Fibroblast of skin of back (primary cell): Measurements from ENCODE around the gene DDX23.
"Not testable (repeated sequence)": the region's sequence is repeated elsewhere in the genome, so short reads cannot be mapped to it uniquely, and the experiment has no call there.

ENCODE experiments used
- DNase-seq: peaks from one replicate; pipeline ENCODE4 v3.0.0-alpha.2; 2013

The DDX23 gene

GRCh38 chr12:48862760-48863159 is 10.8 kb upstream of the DDX23 start:
- no peak for DNase-seq

DNA sequence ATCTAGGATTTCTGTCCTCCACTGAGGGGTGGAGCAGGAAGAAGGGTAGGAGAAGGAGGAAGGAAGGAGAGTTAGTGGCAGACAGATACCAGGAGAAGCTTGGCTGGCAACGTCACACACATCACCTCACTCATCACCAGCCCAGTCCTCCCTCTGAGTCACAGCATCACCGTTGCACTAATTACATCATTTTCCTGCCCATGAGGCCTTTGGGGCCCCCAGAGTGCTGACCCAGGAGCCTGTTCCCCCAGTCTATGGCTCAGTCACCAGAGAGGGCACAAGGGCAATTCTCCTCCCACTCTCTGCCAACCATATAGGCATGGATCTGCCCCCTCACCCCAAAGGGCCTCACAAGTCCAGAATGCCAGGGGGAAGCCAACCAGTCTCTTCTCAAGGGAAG is 9.1 kb upstream of the DDX23 start:
- DNase-seq, result no peak

- not testable (repeated sequence) for DNase-seq
These were observed 8.3 kb upstream of the DDX23 start for GRCh38 chr12:48860236-48860635.

DNA sequence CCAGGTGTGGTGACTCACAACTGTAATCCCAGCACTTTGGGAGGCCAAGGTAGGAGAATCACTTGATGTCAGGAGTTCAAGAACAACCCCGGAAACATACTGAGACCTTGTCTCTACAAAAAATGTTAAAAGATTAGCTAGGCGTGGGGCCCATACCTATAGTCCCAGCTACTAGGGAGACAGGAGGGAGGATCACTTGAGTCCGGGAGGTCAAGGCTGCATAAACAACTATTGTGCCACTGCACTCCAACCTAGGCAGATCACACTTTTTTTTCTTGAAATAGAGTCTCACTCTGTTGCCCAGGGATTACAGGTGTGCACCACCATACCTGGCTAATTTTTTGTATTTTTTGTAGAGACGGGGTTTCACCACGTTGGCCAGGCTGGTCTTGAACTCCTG is 7.6 kb upstream of the DDX23 start:
- DNase-seq, result no peak

DNA sequence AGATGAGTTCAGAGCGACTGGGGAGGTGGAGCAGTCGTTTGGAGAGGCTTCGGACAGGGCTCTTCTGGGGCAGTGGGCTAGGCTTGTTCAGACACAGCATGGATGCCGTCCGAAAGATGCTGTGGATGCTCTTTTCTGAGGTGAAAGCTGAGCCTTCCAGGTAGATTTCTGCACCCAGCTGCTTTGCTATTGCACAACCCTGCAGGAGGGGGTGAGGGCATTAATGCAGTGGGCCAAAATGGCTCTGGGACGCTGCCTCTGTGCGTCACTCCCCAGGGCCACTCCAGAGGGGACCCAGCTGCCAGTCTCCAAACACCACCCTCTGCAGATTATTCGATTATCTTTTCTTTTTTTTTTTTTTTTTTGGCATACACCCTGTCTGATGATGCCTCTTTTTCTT is 6.1 kb upstream of the DDX23 start:
- no peak for DNase-seq

- DNase-seq, result no peak
These were observed 5.5 kb upstream of the DDX23 start for GRCh38 chr12:48857278-48857994.

GRCh38 chr12:48856379-48856778 is 4.4 kb upstream of the DDX23 start:
- no peak for DNase-seq

GRCh38 chr12:48854932-48855331 is 3.0 kb upstream of the DDX23 start:
- not testable (repeated sequence) for DNase-seq

- no peak for DNase-seq
These were observed 2.5 kb upstream of the DDX23 start for GRCh38 chr12:48854488-48854887.

DNA sequence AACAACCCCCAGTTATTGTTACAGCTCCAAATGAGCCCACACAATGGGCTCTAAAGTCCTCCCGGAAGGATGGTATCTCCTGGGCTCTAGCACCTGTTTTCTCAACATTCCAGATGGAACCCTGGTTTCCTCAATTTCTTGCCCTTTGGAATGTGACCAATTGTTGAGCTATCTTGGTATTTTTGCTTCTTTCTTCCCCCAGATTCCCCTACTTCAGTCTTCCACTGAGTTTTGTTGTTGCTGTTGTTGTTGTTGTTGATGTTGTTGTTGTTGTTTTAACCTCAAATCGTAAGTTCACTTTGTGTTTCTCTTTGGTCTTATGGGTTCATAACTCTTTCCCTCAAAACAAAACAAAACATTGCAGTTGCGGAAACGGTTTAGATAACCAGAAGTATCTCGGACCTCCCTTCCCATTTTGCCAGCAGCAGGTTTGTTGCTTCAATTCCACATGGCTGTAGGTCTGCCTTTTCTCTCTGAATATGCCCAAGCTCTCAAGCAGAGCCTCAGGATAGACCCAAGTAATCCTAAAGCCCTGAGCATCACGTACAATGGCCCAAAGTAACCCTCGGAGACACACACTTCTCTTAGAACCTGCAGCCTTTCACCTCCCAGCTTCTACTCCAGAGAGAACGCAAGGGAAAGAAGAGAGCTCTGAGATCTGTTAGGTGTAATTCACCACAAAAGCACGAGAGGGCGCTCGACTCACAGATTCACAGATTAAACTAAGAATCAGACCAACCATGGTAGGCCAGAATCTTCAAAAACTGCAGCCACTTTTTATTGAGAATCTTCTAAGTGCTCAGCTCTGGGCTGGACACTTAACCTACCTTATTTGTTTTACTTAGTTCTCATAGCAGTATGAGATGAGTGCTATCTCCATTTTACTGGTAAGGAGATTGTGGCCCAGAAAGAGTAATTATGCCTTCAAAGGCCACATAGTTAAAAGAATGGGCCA is 1.0 kb upstream of the DDX23 start:
- peak; percentile 86 for DNase-seq

GRCh38 chr12:48842021-48842420 is 9.9 kb downstream of the DDX23 start:
- not testable (repeated sequence) for DNase-seq

- no peak for DNase-seq
These were observed 13.9 kb downstream of the DDX23 start for GRCh38 chr12:48838048-48838447.

- DNase-seq, result no peak
These were observed 19.5 kb downstream of the DDX23 start for GRCh38 chr12:48832321-48833060.

- DNase-seq, result no peak
These were observed 20.7 kb downstream of the DDX23 start for GRCh38 chr12:48831257-48831656.

- no peak for DNase-seq
These were observed 23.0 kb downstream of the DDX23 start for GRCh38 chr12:48828841-48829575.

DNA sequence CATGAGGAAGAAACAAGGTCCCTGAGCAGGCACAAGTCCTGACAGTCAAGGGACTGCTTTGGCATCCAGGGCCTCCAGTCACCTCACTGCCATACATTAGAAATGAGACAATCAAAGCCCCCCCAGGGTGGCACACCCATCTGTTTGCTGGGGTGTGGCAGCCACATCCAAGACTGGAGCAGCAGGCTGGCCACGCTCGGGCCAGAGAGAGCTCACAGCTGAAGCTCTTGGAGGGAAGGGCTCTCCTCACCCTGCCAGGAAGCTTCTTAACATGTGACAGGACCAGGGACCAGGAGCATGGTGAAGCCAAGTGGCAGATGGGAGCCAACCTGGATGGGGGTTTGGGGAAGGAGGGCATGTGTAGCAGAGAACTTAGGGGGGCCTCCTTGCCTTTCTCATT is 23.7 kb downstream of the DDX23 start:
- no peak for DNase-seq

GRCh38 chr12:48827513-48828096 is 24.4 kb downstream of the DDX23 start:
- no peak for DNase-seq

- DNase-seq, result no peak
These were observed 24.9 kb downstream of the DDX23 start for GRCh38 chr12:48827026-48827425.

DNA sequence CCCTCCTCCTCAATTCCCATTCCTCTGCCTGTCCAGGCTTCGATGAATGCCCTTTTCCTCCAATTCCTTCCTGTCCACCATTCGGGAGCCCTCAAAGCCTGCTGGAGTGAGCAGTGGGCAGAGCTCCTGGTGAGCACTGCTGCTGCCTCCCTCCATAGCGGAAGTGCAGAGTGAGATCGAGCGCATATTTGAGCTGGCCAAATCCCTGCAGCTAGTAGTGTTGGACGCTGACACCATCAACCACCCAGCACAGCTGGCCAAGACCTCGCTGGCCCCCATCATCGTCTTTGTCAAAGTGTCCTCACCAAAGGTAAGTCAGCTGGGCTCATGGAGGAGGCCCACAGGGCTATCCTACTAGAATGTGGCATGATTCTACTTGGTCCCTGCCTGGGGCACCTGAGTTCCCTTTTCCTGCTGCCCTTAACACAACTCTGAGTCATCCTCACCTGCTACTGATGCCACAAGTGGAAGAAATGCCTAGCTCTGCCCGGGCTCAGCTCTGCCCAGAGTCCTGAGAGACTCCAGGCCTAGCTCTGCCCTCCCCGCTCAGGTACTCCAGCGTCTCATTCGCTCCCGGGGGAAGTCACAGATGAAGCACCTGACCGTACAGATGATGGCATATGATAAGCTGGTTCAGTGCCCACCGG is 25.6 kb downstream of the DDX23 start:
- DNase-seq, result no peak

- DNase-seq, result no peak
These were observed 27.1 kb downstream of the DDX23 start for GRCh38 chr12:48824905-48825304.

DNA sequence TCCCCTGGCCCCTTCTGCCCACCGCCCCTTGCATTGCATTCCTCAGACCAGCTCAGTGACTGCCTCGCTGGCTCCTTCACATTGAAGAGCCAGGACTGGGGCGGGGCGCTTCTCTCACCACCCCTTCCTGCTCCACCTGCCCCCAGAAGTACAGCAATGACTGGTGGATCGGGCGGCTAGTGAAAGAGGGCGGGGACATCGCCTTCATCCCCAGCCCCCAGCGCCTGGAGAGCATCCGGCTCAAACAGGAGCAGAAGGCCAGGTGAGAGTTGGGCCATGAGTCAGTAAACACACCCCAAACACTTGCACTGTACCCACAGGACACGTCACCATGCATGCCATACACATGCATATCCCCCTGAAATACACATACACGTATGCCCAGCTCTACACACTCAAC is 27.9 kb downstream of the DDX23 start:
- no peak for DNase-seq
